Keratinocyte (primary cell): ENCODE data around the gene HINT2.

Source experiments
- EZH2 ChIP-seq: IDR thresholded peaks from one replicate; pipeline ENCODE4 v1.6.1; 2012; ENCODE audit warnings: inconsistent platforms, mild to moderate bottlenecking, low read length, moderate library complexity
- TF ChIP-seq, protein P1 (sequence below), 3 experiments: IDR thresholded peaks in 1 of 3; conservative IDR thresholded peaks in 1 of 3; optimal IDR thresholded peaks in 1 of 3; 2 replicates in 2 of 3; 3 replicates in 1 of 3; pipeline versions ENCODE3 to v1.5.1; 2011; ENCODE audit warnings: low read length in 3 of 3, mild to moderate bottlenecking in 3 of 3, moderate library complexity in 2 of 3, control low read depth in 1 of 3, inconsistent platforms in 1 of 3; ENCODE audit not compliant: insufficient read depth in 2 of 3; ENCODE audit errors: extremely low read depth in 1 of 3

DNA sequence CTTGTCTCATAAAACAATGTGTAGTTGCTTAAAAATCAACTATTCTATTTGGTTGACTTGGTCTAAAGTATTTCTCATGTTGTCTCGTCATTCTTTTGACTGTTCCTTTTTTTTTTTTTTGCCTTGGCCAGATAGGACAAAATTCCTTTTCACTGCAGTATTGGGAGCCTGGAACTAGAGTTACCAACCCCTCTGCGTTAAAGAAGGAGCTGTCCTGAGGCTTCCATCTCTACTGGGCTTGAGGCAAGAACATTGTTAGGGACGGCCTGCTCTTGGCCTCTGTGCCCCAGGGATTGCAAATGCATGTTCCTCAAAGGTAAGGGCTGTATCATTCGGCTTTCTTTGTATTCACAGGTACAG lies 24.8 kb downstream of the HINT2 start:
- TF ChIP-seq, protein P1, sequence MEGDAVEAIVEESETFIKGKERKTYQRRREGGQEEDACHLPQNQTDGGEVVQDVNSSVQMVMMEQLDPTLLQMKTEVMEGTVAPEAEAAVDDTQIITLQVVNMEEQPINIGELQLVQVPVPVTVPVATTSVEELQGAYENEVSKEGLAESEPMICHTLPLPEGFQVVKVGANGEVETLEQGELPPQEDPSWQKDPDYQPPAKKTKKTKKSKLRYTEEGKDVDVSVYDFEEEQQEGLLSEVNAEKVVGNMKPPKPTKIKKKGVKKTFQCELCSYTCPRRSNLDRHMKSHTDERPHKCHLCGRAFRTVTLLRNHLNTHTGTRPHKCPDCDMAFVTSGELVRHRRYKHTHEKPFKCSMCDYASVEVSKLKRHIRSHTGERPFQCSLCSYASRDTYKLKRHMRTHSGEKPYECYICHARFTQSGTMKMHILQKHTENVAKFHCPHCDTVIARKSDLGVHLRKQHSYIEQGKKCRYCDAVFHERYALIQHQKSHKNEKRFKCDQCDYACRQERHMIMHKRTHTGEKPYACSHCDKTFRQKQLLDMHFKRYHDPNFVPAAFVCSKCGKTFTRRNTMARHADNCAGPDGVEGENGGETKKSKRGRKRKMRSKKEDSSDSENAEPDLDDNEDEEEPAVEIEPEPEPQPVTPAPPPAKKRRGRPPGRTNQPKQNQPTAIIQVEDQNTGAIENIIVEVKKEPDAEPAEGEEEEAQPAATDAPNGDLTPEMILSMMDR (optimal IDR thresholded peaks at IDR 0.05 in 1 of 3, IDR thresholded peaks at IDR 0.05 in 1 of 3, conservative IDR thresholded peaks at IDR 0.05 in 1 of 3; ENCODE audit: extremely low read depth in 1 of 3, insufficient read depth in 2 of 3, low read length in 3 of 3) = no peak
- TF ChIP-seq EZH2 = no peak
